ENCODE data around the gene MANSC1. TPM values are rescaled to one million over a fixed set of nuclear protein-coding genes. Genes with fewer than 3 reads are reported as not detected.

Gene MANSC1
- total and polyA plus RNA-seq, 9 of the 15 experiments (the other 6 are each of a cell fraction or from before 2014, with no cell fraction given), result 0.76 to 8.6 (median 3.1) TPM

- no peak for TF ChIP-seq RBM14 (IDR thresholded peaks at IDR 0.05; ENCODE audit: borderline replicate concordance, insufficient read depth, low read depth, low read length)
- no peak for TF ChIP-seq NELFE (IDR thresholded peaks at IDR 0.05; ENCODE audit: insufficient read depth, insufficient read length)
- TF ChIP-seq NRF1 (conservative IDR thresholded peaks at IDR 0.05 in 1 of 2, IDR thresholded peaks at IDR 0.05 in 1 of 2), result no peak
- TF ChIP-seq ZNF324 (CRISPR knock-in tag; IDR thresholded peaks at IDR 0.05), result no peak
- no peak for TF ChIP-seq XRCC5 (IDR thresholded peaks at IDR 0.05; ENCODE audit: low read depth, low read length)
- peak; percentile 54 for TF ChIP-seq MEIS2 (IDR thresholded peaks at IDR 0.05; ENCODE audit: partially characterized antibody)
- no peak for TF ChIP-seq ADNP (tag; IDR thresholded peaks at IDR 0.05)
- no peak for TF ChIP-seq LEF1 (IDR thresholded peaks at IDR 0.05)
- TF ChIP-seq ZEB2 (IDR thresholded peaks at IDR 0.05), result no peak
- no peak for TF ChIP-seq KAT7 (CRISPR knock-in tag; IDR thresholded peaks at IDR 0.05; ENCODE audit: borderline replicate concordance)
- TF ChIP-seq, protein P1, sequence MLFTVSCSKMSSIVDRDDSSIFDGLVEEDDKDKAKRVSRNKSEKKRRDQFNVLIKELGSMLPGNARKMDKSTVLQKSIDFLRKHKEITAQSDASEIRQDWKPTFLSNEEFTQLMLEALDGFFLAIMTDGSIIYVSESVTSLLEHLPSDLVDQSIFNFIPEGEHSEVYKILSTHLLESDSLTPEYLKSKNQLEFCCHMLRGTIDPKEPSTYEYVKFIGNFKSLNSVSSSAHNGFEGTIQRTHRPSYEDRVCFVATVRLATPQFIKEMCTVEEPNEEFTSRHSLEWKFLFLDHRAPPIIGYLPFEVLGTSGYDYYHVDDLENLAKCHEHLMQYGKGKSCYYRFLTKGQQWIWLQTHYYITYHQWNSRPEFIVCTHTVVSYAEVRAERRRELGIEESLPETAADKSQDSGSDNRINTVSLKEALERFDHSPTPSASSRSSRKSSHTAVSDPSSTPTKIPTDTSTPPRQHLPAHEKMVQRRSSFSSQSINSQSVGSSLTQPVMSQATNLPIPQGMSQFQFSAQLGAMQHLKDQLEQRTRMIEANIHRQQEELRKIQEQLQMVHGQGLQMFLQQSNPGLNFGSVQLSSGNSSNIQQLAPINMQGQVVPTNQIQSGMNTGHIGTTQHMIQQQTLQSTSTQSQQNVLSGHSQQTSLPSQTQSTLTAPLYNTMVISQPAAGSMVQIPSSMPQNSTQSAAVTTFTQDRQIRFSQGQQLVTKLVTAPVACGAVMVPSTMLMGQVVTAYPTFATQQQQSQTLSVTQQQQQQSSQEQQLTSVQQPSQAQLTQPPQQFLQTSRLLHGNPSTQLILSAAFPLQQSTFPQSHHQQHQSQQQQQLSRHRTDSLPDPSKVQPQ (CRISPR knock-in tag; IDR thresholded peaks at IDR 0.05; ENCODE audit: borderline replicate concordance), result no peak
- TF ChIP-seq ZNF511 (CRISPR knock-in tag; IDR thresholded peaks at IDR 0.05), result no peak
- no peak for TF ChIP-seq SRSF3 (IDR thresholded peaks at IDR 0.05; ENCODE audit: insufficient read depth, low read length)
- TF ChIP-seq ZBTB17 (CRISPR knock-in tag; IDR thresholded peaks at IDR 0.05), result no peak
- no peak for TF ChIP-seq ZBTB40 (IDR thresholded peaks at IDR 0.05)
- no peak for TF ChIP-seq ZBTB40 (CRISPR knock-in tag; IDR thresholded peaks at IDR 0.05)
- TF ChIP-seq ZNF253 (CRISPR knock-in tag; conservative IDR thresholded peaks at IDR 0.05), result no peak
- TF ChIP-seq NR1H2 (CRISPR knock-in tag; IDR thresholded peaks at IDR 0.05), result no peak
- TF ChIP-seq MCM2 (IDR thresholded peaks at IDR 0.05; ENCODE audit: low read depth), result no peak
Observed at GRCh38 chr12:12392413-12392812, 42.4 kb upstream of the MANSC1 start (continued).

Data from K562 (cell line).